Raji (cell line): Measurements from ENCODE around the gene FOXJ3.

ENCODE experiments used
- POLR2A ChIP-seq: IDR thresholded peaks from 2 replicates; pipeline ENCODE4 v1.6.1; 2011; ENCODE audit warnings: low read depth, low read length, control low read depth; ENCODE audit not compliant: insufficient read depth

The FOXJ3 gene

DNA sequence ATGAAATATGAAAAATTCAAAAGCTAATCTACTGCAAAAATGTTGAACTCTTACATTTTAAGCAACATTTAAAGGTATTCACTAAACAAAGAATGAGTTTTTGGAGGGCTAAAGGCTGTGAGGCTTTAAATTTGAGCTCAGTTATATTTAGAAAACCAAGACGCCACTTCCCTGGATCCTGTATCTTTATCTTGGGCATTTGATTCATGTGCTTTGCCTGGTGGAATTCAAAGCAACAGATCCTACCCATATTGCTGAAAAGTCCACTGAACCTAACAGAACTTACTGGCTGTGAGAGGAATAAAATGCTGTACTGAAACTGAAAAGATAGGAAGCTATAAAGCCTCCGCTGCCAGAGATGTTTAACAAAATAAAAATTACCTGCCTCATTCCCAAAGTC is 14.3 kb downstream of the FOXJ3 start:
- TF ChIP-seq POLR2A: no peak

DNA sequence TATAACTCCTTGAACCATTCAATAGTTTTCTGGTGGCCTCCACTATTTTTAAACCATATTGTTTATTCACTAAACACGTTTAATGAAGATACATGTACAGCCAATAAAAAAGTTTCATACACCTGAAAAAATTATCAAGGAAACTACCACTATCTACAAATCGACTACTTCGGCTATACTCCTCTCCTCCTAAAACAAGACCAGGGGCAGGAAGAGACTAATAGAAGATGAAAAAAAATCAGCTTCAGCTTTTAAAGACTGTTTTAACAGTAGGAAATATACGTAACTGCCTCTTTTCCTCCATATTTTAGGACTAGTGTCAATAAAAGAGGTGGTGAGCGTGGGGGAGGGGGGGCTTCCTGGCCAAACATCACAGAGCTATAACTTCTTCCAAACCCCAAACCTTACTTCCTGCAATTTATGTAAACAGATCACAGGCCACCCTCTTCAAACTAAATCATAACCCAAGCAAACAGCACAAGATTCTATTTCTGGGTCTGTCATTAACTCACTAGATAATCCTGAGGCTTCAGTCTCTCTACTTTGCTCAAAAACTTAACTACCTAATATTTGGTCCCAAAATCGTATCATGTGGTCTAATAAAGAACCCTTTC is 15.1 kb downstream of the FOXJ3 start:
- no peak for TF ChIP-seq POLR2A

- TF ChIP-seq POLR2A: no peak
Observed at GRCh38 chr1:42319128-42319851, 15.7 kb downstream of the FOXJ3 start.

- TF ChIP-seq POLR2A: no peak
Observed at GRCh38 chr1:42318601-42319000, 16.4 kb downstream of the FOXJ3 start.

DNA sequence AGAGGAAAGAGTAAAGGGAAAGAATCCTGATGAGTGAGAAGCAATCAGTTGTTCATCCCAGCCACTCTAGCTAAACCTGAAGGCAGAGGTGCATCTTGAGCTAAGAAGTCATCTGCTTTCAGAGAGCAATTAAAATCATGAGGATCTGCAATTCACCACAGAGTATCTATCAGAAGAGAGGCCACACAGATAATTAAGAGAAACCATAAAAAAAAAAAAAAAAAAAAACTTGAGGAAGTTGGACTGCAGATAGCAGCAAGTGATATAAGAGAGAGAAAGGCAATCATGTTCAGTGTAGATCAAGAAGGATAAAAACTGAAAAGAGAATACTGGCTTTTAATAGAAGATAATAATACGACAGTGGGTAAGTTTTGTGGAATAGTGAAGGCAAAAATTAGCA is 17.7 kb downstream of the FOXJ3 start:
- no peak for TF ChIP-seq POLR2A

- TF ChIP-seq POLR2A: no peak
Observed at GRCh38 chr1:42316292-42316691, 18.7 kb downstream of the FOXJ3 start.

DNA sequence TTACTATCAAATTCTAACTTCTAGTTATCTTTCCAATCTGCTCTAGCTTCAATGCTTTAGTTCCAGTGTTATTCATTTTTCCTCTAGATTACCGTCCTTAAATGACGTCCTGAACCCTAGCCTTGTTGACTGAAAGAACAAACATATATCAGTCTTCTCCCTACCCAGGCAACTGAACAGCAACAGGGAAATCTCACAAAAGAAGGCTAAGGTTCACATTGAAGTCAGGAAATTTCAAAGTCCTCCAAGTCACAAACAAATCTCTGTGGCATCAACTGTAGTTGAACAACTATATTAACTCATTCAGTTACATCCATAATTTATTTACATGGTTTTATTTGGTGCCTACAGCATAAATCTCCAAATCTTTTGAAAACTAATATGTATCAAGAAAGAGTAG is 19.5 kb downstream of the FOXJ3 start:
- TF ChIP-seq POLR2A: no peak

DNA sequence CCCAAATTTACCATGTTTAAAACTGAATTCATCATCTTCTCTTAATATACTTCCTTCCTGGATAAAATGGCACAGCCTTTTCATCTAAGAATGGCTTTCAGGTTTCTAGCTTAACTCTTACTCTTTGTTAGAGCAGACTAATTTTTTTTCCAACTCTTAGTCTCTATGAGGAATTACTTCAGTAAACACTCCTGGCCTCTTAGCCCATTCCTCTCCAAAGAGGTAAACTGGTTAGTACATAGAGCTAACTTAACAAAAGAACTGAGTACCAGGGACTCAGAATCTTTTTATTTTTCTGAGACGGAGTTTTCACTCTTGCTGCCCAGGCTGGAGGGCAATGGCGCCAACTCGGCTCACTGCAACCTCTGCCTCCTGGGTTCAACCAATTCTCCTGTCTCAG is 21.1 kb downstream of the FOXJ3 start:
- no peak for TF ChIP-seq POLR2A

GRCh38 chr1:42312576-42313212 is 22.3 kb downstream of the FOXJ3 start:
- no peak for TF ChIP-seq POLR2A

DNA sequence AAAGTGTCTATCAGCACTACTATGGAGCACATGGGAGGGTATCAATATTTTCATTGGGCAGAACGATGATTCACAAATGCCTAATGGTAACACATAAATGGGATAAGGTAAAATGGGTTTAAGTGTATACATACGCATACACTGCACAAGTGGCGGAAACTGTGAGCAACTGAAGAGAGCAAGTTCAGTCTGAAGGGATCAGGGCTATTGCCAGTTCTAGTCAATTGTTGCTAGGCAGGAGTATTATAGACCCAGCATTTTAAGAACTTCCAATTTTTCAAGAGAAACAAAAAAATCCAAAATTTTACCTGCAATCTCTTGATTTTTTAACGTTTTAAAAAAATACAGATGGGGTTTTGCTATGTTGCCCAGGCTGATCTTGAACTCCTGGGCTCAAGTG is 23.1 kb downstream of the FOXJ3 start:
- no peak for TF ChIP-seq POLR2A

DNA sequence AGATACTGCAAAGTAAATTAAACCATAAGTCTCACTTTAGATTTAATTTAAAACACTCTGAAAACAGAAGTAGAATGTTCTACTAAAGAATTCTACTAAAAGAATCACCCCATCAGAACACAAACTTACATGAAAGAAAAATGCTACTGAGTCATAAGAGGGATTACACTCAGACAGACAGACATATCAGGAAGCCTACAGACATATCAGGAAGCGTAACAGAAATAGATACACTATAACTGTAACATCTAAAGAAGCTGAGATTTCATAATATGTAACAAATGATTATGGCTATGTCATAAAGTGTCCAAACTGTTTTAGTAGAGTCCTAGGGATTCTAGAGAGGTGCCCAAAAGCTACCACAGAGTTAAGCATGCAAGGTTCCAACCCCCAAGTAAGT is 23.9 kb downstream of the FOXJ3 start:
- TF ChIP-seq POLR2A: no peak

DNA sequence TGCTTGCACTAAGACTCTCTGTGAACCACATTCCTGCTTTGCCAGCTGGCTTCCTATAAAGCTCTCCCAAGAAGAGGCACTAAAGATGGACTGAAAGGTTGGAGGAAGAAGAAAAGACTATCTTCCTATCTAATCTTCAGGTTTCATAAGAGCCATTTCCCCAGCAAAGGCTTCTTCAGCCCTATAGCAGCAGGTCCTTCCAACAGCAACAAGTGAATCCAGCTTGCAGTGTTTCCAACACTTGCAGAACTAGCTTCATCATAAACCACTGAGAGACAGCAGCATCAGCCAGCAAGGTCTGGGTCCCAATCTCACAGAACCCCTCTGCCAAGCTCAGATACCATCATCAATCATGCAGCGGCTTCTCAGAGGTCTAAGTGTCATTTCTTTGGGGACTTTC is 28.1 kb downstream of the FOXJ3 start:
- TF ChIP-seq POLR2A: no peak

- TF ChIP-seq POLR2A: no peak
Observed at GRCh38 chr1:42305639-42306038, 29.4 kb downstream of the FOXJ3 start.

- no peak for TF ChIP-seq POLR2A
Observed at GRCh38 chr1:42302034-42302433, 33.0 kb downstream of the FOXJ3 start.

GRCh38 chr1:42298520-42298919 is 36.5 kb downstream of the FOXJ3 start:
- no peak for TF ChIP-seq POLR2A

DNA sequence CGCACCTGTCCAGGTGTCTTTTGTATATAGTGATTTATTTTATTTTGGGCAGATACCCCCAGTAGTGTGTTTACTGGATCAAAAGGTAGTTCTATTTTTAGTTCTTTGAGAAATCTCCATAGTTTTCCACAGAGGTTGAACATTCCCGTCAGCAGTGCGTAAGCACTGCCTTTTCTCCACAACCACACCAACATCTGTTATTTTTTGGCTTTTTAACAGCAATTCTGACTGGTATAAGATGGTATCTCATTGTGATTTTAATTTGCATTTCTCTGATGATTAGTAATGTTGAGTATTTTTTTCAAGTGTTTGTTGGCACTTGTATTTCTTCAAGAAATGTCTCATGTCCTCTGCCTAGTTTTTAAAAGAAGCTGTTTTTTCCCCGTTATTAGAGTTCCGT is 39.2 kb downstream of the FOXJ3 start:
- no peak for TF ChIP-seq POLR2A
